Measurements from ENCODE around the gene VCAN.
"Not testable (repeated sequence)": the region's sequence is repeated elsewhere in the genome, so short reads cannot be mapped to it uniquely, and the experiment has no call there.

The VCAN gene

DNA sequence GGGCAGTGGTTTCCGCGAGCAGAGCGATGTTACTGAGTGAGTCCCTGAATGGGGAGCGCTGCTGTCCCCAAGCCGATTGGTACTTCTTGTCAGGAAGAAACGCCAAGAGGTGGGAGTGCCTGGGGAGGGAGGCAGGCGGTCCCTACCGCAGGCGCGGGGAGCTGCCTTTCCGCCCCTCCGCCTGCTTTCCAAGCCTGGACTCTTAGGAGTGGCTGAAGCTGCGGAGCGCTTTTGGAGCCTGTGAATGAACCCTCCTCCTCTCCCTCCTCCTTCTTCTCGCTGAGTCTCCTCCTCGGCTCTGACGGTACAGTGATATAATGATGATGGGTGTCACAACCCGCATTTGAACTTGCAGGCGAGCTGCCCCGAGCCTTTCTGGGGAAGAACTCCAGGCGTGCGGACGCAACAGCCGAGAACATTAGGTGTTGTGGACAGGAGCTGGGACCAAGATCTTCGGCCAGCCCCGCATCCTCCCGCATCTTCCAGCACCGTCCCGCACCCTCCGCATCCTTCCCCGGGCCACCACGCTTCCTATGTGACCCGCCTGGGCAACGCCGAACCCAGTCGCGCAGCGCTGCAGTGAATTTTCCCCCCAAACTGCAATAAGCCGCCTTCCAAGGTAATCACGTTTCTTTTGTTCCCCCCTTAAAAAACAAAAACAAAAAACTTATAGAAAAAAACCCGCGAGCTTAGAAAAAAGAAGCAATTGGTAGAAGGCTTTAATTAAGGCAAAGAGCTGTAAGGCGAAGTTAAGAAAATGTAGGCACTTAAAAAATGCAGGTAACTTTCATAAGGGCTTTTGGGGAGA is at the start of gene VCAN:
Gene VCAN (plus strand): TSS at position 340 of the 808 bp plus-strand sequence. CDS start 11,775 bp downstream, outside the sequence.
- DNase-seq = no peak

DNA sequence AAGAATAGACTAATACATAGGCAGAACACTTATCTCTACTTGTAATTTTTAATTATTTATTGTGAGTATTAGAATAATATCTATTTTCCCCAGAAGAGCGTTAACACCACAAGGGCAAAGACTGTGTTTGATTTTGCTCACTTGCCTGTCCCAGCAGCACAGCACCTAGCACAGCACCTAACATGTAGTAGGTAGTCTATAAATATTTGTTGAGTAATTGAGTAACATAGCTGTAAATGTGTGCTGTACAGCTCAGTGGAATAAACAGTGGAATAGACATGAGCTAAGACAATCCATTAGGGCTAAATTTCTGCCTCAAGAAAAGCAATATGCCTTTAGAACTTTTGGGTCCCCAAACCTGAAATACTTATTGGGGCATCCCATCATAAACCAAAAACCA is 49.3 kb upstream of the VCAN start:
- DNase-seq = no peak

- no peak for DNase-seq
These were observed 44.7 kb upstream of the VCAN start for GRCh38 chr5:83426855-83427254.

- DNase-seq = no peak
These were observed 43.4 kb upstream of the VCAN start for GRCh38 chr5:83428126-83428525.

DNA sequence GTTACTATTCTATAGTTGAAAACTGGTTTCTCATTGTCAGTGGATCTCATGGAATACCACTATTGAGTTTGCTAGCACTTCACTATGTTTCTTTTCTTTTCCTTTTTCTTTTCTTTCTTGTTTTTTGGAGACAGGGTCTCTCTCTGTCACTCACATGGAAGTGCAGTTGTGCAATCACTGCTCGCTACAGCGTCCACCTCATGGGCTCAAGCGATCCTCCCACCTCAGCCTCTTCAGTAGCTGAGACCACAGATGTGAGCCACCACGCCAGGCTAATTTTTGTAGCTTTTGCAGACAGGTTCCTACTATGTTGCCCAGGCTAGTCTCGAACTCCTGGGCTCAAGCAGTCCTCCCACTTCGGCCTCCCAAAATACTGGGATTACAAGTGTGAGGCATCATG is 42.7 kb upstream of the VCAN start:
- no peak for DNase-seq

GRCh38 chr5:83430130-83431010 is 41.2 kb upstream of the VCAN start:
- DNase-seq = peak; percentile 37

- DNase-seq = no peak
These were observed 37.7 kb upstream of the VCAN start for GRCh38 chr5:83433891-83434290.

DNA sequence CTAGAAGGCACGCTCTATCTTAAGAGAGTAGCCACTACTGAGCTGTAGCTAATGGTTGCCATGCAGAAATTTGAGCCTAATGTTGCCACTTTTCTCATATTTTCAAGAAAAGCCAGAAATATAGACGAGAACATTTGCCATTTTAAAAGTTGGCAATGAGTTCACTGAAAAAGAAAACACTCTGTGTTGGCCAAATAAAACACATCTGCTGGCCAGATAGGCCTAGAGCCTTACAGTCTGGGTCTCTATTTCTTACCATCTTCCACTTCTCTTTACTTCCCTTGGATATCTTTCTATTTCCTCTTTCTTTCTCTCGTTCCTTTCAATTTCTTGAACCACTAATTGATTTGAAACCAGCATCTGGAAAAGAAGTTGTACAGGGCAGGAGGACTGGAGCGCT is 36.6 kb upstream of the VCAN start:
- no peak for DNase-seq

DNA sequence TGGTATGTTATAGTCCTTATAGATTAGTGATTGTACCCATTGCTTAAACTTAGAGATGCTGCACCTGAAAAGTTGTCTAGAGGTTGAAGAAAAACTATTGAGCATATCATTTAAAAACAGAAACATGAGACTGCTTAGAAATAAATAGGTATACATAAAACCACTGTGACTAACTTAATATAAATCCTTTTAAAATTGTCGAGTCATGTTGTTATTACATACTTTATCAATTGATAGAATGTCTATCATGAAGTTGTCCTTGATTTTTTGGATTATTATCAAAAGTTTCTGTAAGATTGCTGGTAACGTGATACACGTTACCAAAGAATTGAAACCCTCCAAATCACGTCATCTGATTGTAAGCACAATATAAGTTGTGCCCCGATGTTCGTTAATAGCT is 35.3 kb upstream of the VCAN start:
- no peak for DNase-seq

- DNase-seq = not testable (repeated sequence)
These were observed 33.8 kb upstream of the VCAN start for GRCh38 chr5:83437697-83438096.

DNA sequence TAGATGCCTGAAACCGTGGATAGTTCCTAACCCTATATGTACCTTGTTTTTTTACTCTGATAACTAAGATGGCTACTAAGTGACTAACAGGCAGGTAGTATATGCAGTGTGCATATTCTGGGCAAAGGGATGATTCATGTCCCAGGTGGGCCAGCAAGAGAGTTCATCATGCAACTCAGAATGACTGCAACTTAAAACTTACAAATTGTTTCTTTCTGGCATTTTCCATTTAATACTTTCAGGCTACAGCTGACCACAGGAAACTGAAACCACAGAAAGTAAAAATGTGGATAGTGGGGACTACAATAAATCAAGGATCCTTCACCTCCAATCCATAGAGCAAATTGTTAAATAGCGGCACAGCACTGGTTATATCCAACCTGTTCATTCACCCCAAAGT is 30.7 kb upstream of the VCAN start:
- DNase-seq = no peak

- no peak for DNase-seq
These were observed 29.8 kb upstream of the VCAN start for GRCh38 chr5:83441747-83442146.

DNA sequence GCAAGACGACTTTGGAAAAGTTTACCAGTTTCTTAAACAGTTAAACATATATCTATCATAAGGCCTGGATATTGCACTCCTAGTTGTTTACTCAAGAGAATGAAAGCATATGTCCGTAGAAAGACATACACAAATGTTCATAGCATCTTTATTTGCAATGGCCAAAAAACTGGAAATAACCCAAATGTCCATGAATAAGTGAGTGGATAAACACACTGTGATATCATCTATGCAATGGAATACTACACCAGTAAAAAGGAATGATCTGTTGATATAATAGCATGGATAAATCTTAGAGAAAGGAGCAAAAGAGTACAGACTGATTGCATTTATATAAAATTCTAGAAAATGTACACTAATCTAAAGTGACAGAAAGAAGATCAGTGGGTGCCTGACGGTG is 28.0 kb upstream of the VCAN start:
- no peak for DNase-seq

DNA sequence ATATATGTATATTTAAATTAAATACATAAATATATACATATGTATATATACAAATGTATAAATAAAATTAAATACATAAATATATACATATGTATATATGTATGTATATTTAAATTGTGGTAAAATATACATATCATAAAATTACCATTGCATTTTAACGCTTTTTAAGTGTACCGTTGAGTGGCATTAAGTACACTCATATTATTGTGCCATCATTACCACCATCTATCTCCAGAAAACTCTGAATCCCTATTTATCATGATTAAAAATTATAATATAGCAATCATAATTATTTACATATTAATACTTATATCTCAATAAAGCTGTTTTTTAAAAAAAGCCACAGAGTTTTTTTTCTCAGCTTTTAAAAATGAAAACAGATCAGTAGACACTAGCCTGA is 27.1 kb upstream of the VCAN start:
- DNase-seq = no peak

DNA sequence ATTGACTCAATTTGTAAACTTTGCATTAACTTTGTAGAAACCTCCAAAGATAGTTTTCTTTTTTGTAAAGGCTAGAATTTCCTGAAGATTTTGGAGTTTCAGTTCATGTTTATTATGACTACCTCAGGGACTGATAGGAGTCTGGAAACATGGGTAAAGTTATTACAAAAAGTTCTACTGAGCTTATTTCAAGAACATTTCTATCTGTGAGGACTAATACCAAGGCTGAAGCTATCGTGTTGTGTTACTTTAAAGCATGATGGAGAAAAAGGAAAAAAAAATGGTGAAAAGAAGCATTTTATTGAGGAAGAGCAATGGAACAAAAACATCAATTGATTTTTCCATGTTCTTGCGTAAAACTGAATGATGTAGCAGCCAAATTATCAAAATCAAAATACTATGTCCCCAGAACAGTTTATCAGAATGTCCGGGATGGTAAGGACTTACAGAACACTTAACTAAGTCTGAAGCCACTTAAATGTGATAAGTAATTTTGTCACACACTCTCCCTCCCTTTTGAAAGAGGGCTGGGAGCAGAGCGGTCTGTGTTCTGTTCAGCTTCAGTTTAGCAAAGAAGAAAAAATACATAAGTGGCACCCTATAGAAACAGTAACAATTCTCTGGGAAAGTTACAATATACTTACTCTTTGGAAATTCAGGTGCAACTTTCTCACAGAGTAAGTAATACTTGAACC is 25.1 kb upstream of the VCAN start:
- no peak for DNase-seq

- no peak for DNase-seq
These were observed 24.0 kb upstream of the VCAN start for GRCh38 chr5:83447533-83447932.

- DNase-seq = no peak
These were observed 21.2 kb upstream of the VCAN start for GRCh38 chr5:83450183-83450966.

DNA sequence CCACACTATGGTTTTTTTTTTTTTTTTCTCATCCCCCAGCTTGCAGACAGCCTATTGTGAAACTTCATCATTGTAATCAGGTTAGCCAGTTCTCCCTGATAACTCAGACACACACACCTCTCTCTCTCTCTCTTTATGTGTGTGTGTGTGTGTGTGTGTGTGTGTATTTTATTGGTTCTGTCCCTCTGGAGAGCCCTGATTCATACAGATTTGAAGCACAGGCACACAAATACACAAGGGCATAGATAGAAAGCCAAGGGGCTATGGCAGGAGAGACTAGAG is 20.6 kb upstream of the VCAN start:
- DNase-seq = no peak

- DNase-seq = no peak
These were observed 19.6 kb upstream of the VCAN start for GRCh38 chr5:83451955-83452354.

DNA sequence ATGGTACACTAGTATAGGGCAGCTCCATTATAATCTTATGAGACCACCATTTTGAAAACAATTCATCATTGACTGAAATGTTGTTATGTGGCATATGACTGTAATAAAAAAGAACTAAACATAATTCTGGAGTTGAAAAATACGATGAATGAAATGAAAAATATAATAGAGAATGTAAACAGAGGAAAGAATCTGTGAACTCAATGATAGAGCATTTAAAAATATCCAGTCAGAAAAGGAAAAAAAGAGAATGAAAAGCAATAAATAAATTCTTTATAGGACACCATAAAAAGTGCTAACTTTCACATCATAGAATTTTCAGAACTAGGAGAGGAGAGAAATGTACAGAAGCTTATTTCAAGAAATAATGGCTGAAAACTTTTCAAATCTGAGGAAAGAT is 17.6 kb upstream of the VCAN start:
- DNase-seq = no peak

- no peak for DNase-seq
These were observed 7.3 kb upstream of the VCAN start for GRCh38 chr5:83464261-83464660.

DNA sequence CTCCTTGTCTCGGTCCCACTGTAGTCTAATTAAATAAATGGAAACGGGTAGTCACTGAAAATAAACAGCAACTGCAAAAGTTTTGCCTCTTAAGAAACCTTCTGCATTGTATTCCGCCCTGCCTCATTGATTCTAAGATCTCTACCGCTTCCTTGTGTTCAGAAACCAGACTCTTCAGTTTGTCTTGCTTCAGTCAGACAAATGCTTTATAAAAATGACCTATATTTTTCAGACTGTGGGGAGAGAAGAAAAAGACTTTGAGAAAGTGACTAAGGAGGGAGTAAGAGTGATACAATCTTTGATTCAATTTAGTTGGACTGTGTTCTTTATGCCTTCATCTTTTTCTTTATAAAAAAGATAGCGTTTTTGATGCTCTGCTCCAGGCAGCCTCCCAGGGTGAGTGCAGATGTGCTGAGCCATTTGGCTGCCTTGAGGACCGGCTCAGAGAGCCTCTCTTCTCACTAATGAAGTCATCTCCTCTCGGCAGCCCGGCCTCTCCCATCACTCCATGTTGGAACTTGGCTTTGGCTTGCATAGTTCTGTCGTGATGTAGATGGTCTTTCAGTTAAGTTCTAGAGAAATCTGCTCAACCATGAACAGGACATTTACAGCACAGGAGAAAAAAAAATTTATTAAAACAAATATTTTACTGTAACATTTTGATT is 4.0 kb upstream of the VCAN start:
- no peak for DNase-seq
